Stimulated activated CD8-positive, alpha-beta memory T cell treated with anti-CD3 and anti-CD28 coated beads, Interleukin-15, amount 100 ng/mL, for 24 hours (primary cell): ENCODE measurements around the gene SLC24A3.

Source experiments
- DNase-seq: peaks from one replicate; pipeline ENCODE4 v3.0.0-alpha.2; 2020; ENCODE audit warnings: low read depth

Gene SLC24A3

GRCh38 chr20:19549896-19550295, 337.5 kb downstream of the SLC24A3 start:
- DNase-seq: no peak

DNA sequence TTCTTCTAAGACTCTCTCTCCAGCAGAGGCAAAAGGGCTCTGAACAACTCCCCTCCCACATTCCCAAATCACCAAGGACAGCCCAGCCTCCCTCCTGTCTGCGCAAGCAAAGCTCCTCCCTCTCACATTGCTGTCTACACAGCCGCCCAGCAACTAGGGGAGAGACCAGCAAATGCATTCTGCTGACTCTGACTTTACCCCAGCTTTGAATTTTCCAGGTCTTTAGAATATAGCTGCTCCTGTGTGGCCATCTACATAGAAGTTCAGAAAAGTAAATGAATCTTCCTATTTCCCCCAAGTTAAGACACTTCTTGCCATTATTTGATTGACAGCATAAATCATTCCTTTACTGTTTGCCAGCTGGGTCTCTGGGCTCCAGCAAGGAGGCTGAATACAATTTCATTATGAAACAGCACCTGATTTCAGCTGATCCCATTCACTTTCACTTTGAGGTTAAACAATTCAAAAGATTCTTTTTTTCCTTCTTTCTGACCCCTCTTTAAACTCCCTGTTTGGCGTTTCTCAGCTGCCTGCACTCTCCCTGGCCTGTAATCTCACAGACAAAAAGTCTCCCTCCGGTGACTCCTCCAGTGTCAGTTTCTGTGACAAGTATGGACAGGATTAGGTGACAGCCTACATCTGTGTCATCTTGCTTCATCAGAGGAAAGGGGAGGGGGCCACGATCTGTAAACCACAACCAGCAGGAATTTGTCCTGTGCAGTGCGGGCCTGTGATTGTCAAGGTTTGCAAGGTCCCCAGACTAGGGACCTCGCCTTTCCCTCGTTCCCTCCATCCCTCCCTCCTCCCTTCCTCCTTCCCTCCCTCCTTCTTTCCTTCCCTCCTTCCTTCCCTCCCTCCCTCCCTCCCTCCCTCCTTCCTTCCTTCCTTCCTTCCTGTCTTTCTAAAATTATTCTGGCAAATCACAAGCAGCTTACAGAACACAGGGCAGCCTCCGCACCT, 340.1 kb downstream of the SLC24A3 start:
- DNase-seq: no peak

GRCh38 chr20:19554666-19555065, 342.2 kb downstream of the SLC24A3 start:
- no peak for DNase-seq

DNA sequence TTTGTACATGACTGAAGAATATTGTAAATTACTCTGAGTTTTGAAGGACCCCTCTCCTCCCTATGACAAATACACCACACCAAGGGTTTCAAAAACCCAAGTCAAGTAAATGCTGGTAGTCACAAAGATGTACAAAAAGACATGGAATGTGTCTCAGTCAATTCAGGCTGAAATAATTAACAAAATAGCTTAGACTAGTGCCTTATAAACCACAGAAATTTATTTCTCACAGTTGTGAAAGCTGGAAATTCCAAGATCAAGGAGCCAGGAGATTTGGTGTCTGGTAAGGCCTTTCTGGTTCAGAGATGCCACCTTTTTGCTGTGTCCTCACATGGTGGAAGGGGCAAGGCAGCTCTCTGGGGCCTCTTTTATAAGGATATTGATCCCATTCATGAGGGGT, 343.3 kb downstream of the SLC24A3 start:
- DNase-seq: no peak

DNA sequence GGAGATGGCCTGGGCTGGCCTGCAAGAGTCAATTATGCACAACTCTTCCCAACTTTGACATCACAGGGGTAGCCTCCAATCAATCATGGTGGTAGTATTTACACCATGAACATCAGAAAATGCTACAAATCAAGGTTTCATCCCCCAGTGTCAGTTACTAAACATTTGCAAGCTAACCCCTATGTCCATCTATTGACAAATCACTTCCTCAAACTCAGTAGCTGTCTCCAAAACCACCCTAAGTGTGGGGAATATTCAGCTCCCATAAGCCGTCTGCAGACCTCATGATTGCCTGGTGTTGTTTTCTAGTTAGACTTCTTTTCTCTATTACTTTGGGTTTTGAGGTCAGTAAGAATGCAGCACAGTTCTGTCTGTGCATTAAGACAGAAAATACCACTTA, 344.8 kb downstream of the SLC24A3 start:
- no peak for DNase-seq

DNA sequence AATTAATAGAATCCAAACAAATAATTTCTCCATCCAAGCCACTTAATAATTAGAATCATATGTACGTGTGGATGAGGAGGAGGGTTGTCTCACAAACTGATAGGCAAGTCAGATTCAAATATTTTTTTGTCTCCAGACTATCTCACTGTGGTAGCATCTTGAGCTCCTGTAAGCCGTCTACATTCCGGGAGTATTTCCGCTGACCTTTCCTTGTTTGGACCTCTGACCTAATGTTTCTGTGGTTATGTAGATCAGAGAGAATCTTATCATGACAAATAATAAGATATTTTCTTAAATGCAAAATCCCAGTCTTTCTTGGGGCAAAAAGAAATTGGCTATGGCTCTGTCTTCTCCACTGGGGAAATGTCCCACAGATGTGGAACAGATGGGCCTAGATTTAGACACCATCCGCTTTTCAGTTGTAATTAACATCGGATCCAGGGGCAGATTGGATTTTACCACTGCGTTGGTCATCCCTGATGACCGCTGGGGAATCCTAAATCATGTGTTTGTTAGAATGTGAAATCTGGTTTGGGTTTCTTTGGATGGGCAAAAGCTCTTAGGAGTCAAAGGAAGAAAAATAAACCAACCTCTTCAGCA, 348.5 kb downstream of the SLC24A3 start:
- DNase-seq: no peak

GRCh38 chr20:19562426-19562825, 350.0 kb downstream of the SLC24A3 start:
- DNase-seq: no peak

DNA sequence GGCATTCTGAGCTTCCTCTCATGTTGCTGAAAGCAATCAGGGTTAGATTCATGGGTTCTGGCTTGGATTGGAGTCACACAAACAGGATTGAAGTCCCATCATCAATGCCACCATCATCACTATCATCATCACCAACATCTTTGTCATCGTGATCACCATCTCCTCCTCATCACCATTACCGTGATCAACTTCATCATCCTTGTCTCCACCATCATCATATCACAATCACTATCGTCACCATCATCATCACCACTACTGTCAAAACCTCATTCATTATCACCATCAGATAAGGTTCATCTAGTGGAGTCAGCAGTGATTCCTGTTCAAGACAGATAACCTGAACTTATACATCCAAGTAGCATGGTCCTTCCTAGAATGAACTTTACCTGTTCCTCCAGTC, 351.8 kb downstream of the SLC24A3 start:
- DNase-seq: no peak

DNA sequence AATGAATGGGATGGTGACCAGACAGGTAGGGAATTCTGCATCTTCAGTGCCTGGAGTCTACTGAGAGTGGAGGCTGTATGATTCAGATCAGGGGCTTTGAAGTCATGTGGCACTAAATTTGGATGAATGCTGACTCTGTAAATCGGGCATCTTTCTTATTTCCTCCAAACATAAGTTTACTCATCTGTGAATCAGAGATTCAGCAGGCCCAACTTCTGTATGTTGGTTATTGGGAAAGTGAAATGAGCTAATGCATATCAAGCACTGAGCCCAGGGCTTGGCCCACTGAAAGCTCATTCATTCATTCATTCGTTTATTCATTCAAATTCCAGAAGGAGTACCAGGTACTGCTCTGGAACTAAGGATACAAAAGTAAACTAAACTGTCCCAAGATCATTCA, 353.3 kb downstream of the SLC24A3 start:
- DNase-seq: no peak

GRCh38 chr20:19566226-19566945, 353.9 kb downstream of the SLC24A3 start:
- no peak for DNase-seq

DNA sequence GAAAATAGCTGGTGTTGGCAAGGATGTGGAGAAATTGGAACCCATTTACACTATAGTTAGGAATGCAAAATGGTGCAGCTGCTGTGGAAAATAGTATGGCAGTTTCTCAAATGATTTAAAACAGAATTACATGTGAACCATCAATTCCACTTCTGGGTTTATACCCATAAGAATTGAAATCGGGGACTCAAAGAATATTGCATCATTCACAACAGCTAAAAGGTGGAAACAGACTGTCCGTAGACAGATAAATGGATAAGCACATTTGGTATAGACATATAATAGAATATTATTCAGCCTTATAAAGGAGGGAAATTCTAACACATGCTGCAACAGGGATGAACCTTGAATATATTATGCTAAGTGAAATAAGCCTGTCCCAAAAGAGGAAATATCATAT, 355.7 kb downstream of the SLC24A3 start:
- no peak for DNase-seq

DNA sequence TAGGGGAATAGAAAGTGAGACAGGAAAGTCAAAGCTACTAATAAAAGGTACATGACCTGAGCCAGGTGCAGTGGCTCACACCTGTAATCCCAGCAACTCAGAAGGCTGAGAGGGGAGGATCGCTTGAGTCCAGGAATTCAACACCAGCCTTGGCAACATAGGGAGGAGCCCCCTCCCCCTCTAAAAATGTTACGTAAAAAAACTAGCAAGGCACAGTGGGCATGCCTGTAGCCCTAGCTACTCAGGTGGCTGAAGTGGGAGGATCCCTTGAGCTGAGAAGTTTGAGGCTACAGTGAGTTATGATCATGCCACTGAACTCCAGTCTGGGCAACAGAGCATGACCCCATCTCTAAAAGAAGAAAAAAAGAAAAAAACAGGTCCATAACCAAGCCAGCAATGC, 359.6 kb downstream of the SLC24A3 start:
- no peak for DNase-seq

GRCh38 chr20:19577692-19578091, 365.2 kb downstream of the SLC24A3 start:
- DNase-seq: no peak

DNA sequence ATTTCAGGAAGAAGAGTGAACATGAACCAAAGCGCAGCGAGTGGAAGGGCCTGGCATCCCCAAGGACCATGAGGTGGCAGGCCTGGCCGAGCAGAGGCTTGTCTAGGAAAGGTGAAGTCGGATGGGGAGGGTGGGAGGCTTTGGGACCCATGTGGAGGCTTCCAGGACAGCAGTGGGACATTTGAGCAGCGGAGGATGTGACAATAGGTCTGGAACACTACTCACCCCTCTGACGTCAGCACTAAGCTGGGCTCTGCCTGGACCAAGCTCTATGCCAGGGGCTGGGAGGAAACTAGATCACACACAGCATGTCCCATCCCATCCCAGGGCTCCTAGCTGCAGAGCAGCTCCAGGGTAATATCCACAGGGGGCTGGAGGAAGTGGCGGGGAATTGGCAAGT, 370.3 kb downstream of the SLC24A3 start:
- DNase-seq: no peak

DNA sequence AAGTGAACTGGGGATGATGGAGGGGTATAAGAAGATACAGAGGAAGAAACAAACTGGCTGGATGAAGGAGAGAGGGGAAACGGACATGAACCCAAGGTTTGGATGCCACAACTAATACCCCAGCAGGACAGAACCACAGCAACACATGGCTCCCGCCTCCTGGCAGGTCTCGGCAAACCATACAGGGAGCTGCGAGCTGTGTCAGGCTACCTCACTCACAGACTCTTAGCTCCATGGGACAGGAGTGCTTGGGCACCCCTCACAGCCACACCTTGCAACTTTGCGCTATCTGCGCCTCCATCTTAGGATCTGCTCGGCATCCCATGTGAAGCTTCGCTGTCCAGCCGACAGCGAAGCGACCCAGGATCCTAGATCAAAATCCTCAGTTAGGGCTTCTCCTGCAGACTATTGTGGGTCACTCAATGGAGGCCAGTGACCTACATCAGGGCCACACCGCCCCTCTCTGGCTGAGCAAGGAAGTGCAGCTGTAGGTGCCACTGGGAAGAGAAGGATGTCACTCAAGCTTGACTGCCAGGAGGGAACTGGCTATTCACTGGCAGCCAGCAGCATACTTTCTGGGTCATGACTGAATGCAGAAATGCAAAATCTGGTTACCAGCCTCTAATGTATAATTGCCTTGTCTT, 371.2 kb downstream of the SLC24A3 start:
- no peak for DNase-seq

GRCh38 chr20:19588241-19588640, 375.8 kb downstream of the SLC24A3 start:
- DNase-seq: no peak

DNA sequence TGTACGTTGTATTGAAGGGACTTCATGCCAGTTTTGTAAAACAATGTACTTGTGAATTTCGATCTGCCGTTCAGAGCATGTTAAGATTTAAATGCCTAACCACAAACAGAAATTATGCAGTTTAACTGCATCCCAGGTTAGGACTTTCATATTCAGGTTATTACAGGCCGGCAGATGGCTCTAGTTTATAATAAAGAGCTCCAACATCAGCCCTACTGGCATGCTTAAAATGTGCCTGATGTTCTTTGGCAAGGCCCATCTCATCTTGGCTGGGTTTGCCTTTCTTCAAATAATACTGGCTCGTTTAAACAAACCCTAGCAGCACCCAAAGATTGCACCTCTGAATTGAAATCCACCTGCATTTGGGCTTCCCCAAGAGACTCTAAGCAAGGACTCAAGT, 376.3 kb downstream of the SLC24A3 start:
- no peak for DNase-seq

GRCh38 chr20:19589787-19590362, 377.4 kb downstream of the SLC24A3 start:
- no peak for DNase-seq

DNA sequence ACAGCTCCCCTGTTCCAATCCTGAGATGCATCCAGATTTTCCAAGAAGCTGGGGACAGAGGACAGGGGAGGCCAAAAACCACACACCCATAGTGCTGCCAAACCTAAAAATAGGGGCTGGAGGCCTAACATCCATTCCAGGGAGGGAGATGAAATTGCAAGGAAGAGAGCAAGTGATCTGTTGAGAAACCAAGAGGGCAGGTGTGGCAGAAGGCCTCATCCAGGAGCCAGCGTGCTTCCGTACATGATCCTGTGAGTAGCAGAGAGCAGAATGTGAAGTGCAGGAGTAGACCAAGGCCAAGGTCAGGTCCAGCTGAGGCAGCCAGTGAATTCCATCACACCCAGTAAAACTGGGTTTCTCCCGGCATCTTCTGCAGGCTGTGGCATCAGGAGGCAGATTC, 377.9 kb downstream of the SLC24A3 start:
- DNase-seq: no peak

GRCh38 chr20:19593762-19594161, 381.3 kb downstream of the SLC24A3 start:
- DNase-seq: no peak

DNA sequence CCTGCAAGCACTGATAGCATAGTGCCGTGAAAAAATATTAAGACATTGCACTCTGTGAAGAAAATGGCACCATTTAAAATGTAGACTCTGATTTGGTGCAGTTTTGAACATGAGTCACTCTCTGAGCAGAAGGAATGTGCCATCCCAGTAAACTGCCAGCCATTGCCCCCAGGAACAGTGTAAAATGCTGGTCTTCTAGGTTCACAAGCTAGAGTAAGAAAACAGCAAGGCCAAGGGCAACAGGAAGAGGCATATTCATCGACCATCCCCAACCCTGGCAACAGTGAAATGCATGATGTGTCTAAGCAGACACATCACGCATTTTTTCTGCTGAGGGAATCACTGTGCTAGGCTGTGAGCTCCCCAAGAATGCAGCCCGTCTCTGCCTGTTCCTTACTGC, 382.5 kb downstream of the SLC24A3 start:
- DNase-seq: no peak
